ENCODE data around the gene ABCC11.
"Not testable (repeated sequence)": the region's sequence is repeated elsewhere in the genome, so short reads cannot be mapped to it uniquely, and the experiment has no call there.

ABCC11 gene

GRCh38 chr16:48271728-48272127 lies 24.4 kb upstream of the ABCC11 start:
- no peak overlapping the region for H3K4me3 ChIP-seq (ENCODE audit: low read length)
- TF ChIP-seq ZNF274 (IDR thresholded peaks at IDR 0.05; ENCODE audit: low read depth, low read length), result no peak

- TF ChIP-seq ZNF274 (IDR thresholded peaks at IDR 0.05; ENCODE audit: low read depth, low read length), result no peak
- no peak overlapping the region for H3K4me3 ChIP-seq (ENCODE audit: low read length)
Observed at GRCh38 chr16:48269011-48269410, 21.7 kb upstream of the ABCC11 start.

GRCh38 chr16:48262631-48263030 lies 15.3 kb upstream of the ABCC11 start:
- no peak for TF ChIP-seq ZNF274 (IDR thresholded peaks at IDR 0.05; ENCODE audit: low read depth, low read length)
- no peak overlapping the region for H3K4me3 ChIP-seq (ENCODE audit: low read length)

- H3K4me3 ChIP-seq (ENCODE audit: low read length), result no peak overlapping the region
- no peak for TF ChIP-seq ZNF274 (IDR thresholded peaks at IDR 0.05; ENCODE audit: low read depth, low read length)
Observed at GRCh38 chr16:48261569-48261968, 14.2 kb upstream of the ABCC11 start.

GRCh38 chr16:48256579-48257177 lies 9.3 kb upstream of the ABCC11 start:
- H3K4me3 ChIP-seq (ENCODE audit: low read length), result no peak overlapping the region
- no peak for TF ChIP-seq ZNF274 (IDR thresholded peaks at IDR 0.05; ENCODE audit: low read depth, low read length)

GRCh38 chr16:48252013-48252412 lies 4.7 kb upstream of the ABCC11 start:
- no peak overlapping the region for H3K4me3 ChIP-seq (ENCODE audit: low read length)
- no peak for TF ChIP-seq ZNF274 (IDR thresholded peaks at IDR 0.05; ENCODE audit: low read depth, low read length)

- H3K4me3 ChIP-seq (ENCODE audit: low read length), result no peak overlapping the region
- no peak for TF ChIP-seq ZNF274 (IDR thresholded peaks at IDR 0.05; ENCODE audit: low read depth, low read length)
Observed at GRCh38 chr16:48250520-48251278, 3.4 kb upstream of the ABCC11 start.

GRCh38 chr16:48246066-48246465 lies 1.3 kb downstream of the ABCC11 start:
- TF ChIP-seq ZNF274 (IDR thresholded peaks at IDR 0.05; ENCODE audit: low read depth, low read length), result no peak
- H3K4me3 ChIP-seq (ENCODE audit: low read length), result no peak overlapping the region

- peak overlapping the region; percentile 96 for H3K4me3 ChIP-seq (ENCODE audit: low read length)
Observed at GRCh38 chr16:48244863-48245195, 2.5 kb downstream of the ABCC11 start.

GRCh38 chr16:48244080-48244862 lies 3.1 kb downstream of the ABCC11 start, which contains the start of gene LONP2:
TSS of gene LONP2 (plus strand) at chr16:48244300. CDS start at chr16:48244389, 89 bp downstream.
- TF ChIP-seq ZNF274 (IDR thresholded peaks at IDR 0.05; ENCODE audit: low read depth, low read length), result no peak
- peak within 1 kb of the TSS; percentile 96 for H3K4me3 ChIP-seq (ENCODE audit: low read length)

More at GRCh38 chr16:48244863-48245195, 2.5 kb downstream of the ABCC11 start:
- TF ChIP-seq ZNF274 (IDR thresholded peaks at IDR 0.05; ENCODE audit: low read depth, low read length), result no peak

- not testable (repeated sequence) for H3K4me3 ChIP-seq (ENCODE audit: low read length)
Observed at GRCh38 chr16:48240147-48240546, 7.2 kb downstream of the ABCC11 start.

- TF ChIP-seq ZNF274 (IDR thresholded peaks at IDR 0.05; ENCODE audit: low read depth, low read length), result no peak
Observed at GRCh38 chr16:48236286-48236685, 11.1 kb downstream of the ABCC11 start.

GRCh38 chr16:48235556-48236136 lies 11.7 kb downstream of the ABCC11 start:
- no peak overlapping the region for H3K4me3 ChIP-seq (ENCODE audit: low read length)
- no peak for TF ChIP-seq ZNF274 (IDR thresholded peaks at IDR 0.05; ENCODE audit: low read depth, low read length)

More at GRCh38 chr16:48236286-48236685, 11.1 kb downstream of the ABCC11 start:
- no peak overlapping the region for H3K4me3 ChIP-seq (ENCODE audit: low read length)

- H3K4me3 ChIP-seq (ENCODE audit: low read length), result no peak overlapping the region
- no peak for TF ChIP-seq ZNF274 (IDR thresholded peaks at IDR 0.05; ENCODE audit: low read depth, low read length)
Observed at GRCh38 chr16:48235058-48235555, 12.2 kb downstream of the ABCC11 start.
